DMS79 treated with DMSO at 0.1 percent for 48 hours (cell line): ENCODE data around the gene SDK1.
A peak's percentile ranks its signal among the peaks of the same experiment; 100 is the strongest.

ENCODE experiments used
- DNase-seq: peaks from one replicate; lab custom pipeline; 2025; lab: John Stamatoyannopoulos, UW

SDK1 gene

DNA sequence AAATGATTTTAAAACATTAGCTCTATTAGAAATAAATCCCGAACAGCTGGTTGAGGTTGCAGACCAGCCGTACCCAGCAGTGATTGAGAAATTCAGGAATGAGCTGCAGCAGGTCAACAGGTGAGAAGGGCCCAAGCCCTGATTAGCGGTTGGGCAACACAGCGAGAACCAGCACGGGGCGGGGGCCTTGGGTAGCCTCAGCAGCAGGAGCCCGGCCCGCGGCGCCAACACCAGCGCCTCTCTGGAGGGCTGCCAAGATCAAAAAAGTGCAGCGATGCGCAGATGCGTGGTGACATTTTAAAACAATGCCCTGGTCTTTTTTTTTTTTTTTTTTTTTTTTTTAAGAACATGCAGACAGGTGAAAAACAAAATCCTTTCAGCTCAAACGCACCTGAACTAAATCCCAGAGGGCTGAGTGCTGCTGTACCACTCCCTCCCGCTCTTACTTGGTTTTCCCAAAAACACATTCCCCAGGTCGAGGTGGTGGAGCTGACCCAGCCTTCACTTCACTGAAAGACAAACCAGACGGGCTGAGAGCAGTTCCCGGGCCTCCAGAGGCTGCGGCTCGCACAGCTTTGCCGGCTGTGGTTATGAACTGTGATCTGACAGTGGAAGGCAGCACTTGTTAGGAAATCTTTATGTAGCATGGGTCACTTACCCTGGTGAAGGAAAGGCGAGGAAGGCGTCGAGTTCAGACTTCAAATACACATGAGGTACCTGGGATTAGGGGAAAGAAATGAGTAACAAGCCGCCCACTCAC lies 579.4 kb downstream of the SDK1 start:
- peak; percentile 89 for DNase-seq

DNA sequence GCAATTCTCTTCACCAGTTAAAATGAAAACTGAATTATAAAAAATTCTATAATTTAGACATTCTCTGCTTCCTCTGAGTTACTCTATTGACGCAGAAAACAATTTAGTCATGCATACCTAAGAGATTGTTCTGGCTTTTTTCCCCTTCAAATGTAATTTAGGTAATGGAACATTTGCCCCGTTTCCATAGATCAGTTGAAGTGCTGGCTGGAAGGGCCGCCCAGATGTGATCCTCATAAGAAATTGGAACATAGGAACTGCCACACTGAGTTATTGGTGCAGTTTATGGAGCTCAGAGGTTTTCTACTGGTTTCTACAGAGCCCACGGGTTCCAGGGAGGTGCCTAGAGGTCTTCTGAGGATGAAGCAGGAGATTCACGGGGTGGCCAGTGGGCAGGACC lies 581.7 kb downstream of the SDK1 start:
- no peak for DNase-seq

DNA sequence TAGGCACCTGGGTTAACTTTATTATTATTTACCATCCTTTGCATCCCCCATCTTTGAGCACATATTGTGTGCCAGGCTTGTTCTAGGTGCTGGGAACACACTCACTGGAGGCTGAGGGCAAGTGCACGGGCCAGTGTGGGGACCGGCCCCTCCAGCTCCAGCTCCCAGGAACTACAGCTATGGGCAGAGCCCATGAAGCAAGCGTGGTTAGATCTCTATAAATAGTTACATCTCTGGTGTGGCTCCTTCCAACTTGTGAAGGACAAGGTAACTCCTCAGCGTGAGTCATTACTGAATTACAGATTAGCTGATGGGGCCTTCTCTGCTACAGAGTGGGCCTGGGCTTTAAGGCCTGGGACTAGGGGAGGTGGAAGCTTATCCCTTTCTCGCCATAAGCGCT lies 583.5 kb downstream of the SDK1 start:
- no peak for DNase-seq

DNA sequence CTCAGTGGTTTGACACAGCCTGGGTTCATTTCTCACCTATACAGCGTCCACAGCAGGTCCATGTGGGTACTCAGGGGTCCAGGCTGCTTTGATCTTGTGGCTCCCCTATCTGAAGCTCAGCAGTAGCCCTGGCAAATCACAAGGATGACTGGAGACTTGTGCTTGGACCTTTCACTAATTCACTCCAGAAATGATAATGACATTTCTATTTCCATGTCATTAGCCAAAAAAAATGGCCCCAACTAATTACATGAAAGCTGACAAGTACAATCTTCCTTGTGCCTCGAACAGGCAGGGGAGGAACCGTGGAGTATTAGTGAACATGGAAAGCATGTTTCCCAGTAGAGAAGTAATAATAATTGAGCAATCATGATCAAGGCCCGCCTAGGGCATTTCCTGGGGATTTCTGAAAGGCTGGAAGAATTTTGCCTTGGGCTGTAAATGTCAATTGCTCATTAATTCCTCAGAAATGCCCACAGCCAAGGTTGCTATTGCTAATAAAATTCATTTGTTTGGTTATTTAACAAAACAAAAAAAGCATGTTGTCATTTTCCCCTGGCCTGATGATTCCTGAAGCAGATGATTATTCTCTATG lies 586.1 kb downstream of the SDK1 start:
- no peak for DNase-seq

DNA sequence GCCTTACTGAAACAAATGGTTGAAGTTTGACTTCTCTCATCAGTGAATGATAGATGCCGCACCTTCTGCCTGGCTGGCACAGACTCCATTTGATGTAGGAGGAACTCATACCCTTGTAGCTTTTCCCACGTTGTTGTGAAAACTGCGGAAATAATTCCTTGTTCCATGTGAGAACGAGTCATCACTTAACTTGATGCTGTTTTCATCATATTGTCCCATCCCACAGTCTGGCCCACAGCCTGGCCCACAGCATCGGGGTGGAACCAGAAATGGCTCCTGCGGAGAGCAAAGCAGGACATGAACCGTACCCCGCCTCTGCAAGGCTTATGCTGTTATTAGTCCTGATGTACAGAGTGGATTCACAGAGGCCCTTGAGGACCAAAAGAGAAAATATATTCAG lies 587.0 kb downstream of the SDK1 start:
- DNase-seq: no peak

DNA sequence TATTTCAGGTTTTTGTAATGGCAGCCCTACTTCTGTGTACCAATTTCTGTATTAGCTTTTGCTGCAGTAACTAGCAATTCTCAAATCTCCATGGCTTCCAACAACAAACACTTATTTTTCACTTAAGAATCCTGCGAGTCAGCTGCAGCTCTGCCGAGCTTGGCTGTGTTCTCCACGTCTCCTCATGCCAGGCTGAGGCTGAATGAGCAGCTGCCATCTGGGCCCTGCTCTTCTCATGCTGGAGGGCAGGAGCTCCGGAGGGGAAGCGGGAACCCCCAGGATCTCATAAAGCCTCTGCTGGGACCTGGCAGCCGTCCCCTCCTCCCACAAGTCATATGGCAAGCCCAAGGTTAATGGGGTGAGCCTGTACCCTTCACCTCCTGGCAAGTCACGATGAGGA lies 591.1 kb downstream of the SDK1 start:
- DNase-seq: peak; percentile 71

DNA sequence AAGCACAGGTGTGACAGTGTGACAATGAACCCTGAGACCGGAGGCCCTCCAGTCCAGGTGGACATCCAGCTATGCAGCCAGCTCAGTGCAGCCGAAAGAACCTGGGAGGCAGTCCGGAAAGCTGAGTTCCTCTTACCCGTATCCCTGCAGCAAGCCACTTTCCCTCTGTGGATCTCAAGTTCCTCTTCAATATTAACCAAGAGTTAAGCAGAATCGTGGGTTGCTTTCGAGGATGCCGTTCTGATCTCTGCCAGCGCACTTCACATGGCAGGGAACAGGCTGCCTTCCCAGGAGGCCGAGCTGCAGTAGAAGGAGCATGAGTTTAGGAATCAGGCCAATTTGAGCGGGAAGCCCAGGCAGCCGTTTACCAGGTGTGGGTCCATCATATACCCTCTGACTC lies 591.6 kb downstream of the SDK1 start:
- peak; percentile 82 for DNase-seq

DNA sequence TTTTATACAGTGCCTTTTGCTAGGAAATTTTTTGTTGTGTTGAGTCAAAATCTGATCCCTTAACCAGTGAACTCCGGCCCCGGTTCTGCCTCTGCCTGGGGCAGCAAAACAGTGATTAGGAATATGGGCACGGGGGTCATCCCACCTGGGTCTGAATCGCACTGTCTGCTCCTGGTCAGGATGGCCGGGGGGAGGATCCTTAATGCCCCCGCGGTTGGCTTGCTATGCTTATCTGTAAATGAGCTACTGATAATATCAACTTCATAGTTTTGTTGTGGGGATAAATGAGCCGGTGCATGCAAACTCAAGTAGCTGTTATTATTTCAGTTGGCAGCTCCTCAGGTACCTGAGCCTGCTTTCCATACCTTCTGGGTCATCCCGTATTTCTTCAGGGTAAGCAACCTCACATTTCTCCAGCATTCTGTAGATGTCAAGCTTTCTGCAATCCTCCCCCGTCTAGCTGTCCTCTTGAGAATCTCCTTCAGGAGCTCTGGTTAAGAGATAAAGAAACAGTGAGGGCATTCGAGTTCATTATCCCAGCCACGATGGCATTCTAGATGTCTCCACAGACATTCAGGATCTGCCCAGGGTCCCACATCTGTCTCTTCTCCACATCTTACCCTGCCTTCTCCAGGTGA lies 592.2 kb downstream of the SDK1 start:
- peak; percentile 83 for DNase-seq

DNA sequence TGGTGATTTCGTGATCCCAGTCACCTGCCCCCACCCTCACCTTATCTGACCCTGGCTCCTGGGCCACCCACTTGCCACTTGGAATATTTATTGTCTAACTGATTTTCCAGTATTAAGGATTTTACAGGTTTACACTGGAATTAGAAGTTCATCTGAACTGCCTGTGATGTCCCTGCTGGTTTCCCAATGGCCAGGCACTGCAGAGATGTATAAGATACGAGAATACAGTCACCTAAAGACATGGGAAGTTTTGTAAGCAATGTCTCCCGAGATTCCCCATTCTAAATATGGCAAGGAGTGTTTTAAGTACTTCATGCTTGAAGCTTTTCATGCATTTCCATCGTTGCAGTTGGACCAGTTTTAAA lies 592.7 kb downstream of the SDK1 start:
- DNase-seq: no peak

DNA sequence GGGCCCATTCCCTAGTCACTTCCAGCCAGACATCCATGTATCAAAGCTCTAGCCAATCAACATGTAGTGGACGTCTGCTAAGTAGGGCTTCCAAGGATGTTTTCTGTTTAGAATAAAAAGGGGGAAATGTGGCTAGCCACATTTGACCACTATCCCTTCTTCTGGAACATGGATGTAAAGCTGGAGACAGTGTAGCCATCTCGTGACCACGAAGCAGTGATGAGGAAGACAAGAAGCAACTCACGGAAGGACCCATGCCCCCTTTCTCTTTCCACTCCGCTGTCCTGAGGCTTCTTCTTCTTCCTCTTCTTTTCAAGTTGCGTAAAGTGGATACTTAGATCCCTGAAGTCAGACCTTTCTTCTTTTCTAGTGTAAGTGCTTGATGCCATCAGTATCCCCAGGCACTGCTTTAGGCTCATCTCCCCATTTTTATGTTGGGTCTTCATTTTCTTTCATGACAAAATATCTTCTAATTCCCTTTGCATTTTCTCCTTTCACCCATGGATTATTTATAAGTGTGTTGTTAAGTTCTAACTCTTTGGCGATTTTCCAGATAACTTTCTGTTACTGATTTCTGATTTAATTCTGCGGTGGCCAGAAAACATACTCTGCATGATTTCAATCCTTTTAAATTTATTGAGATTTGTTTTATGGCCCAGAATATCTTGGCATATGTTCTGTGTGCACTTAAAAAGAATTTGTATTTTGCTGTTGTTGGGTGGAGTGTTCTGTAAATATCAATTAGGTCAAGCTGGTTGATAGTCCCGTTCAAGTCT lies 594.5 kb downstream of the SDK1 start:
- peak; percentile 59 for DNase-seq

DNA sequence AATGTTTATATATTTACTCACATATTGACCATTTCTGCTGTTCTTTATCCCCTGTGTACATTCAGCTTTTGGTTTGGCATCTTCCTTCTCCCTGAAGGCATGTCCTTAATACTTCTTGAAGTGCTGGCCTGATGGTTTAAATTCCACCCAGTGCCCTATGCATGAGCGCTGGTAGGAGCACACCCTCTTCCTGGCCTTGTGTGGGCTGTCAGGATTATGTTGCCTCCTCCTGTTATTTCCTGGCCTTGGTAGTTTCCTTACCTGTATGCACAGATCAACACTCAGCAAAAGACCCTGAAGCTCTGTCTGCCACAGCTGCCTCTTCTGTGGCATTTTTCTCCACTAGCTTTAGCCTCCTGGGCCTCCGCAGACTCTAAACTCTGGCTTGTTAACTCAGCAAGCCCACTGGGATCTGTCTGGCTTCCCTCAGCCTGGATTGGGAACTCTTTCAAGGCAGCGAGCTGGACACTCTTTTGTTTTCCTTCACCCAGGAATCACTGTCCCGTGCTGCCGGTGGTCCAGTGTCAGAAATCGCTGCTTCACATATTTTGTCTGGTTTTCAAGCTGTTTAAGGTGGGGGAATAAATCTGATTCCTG lies 595.2 kb downstream of the SDK1 start:
- DNase-seq: peak; percentile 59

DNA sequence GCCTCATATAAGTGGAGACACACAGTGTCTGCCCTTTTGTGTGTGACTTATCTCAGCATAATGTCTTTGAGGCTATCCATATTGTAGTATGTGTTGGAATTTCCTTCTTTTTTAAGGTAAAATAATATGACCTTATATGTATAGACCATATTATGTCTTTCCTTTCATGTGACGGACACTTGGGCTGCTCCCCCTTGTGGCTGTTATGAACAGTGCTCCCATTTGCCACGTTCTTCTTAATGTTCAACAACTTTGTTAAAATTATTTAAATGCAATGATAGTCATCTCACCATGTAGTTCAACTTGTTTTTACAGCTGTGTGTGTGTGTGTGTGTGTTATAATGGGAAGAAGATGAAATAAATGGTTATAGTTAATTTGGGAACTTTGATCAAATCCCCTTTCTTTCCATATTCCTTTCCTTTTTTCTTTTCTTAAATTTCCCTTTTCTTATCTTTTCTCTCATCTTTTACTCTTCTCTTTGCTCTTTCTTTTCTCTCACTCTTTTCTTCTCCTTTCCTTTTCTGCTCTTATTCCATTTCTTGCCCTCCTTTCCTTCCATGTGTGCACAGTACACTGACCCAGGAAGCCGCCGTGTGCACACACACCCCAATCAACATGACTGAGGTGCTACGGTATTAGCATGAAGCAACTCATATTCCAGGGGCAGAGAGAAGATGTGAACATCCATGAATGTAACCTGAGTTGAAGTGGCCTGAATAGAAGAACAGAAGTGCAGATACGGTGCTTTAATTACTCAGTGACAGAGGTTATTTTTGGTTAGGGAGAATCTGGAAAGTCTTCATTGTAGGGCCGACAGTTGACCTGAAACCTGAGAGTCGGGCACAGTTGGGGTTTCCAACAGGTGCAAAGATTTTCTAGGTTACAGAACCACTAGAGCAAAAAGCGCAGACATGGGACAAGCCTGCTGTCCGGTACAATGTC lies 596.6 kb downstream of the SDK1 start:
- DNase-seq: no peak

DNA sequence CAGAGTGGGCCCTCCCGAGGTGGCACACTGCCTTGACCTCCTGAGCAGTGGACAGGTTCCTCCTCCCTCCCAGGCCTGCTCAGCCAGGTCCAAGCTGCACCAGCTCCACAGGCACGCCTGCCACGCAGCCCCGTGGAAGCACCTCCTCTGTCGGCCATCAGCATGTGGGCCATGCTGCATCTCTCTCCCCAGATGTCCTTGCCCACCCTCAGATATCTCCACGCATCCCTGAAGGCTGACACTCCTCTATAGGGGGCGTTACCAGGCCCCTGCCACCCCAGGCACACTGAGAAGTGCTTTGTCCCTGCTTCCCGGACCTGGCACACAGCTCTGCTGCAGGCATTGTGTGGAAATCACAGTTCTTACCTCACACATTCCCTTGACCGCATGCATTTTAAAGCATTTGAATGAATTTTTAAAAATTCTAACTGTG lies 598.5 kb downstream of the SDK1 start:
- DNase-seq: no peak

DNA sequence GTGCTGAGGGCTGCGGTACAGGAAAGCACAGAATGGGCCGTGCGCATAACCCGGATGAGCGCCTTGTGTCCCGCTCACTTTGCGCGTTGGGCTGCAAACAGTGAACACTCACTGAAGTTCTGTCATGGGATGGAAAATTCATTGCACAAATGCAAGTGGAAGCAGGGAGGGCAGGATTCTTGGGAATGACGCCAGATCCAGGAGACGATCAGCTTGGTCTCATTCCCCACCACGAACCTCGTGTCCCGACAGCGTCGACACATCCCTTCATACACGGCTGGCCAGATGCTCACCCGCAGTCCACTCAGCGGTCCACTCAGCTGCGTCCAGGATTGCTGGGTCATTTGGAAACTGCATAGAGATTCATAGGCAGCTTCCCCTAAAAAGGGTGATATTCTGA lies 607.1 kb downstream of the SDK1 start:
- no peak for DNase-seq

DNA sequence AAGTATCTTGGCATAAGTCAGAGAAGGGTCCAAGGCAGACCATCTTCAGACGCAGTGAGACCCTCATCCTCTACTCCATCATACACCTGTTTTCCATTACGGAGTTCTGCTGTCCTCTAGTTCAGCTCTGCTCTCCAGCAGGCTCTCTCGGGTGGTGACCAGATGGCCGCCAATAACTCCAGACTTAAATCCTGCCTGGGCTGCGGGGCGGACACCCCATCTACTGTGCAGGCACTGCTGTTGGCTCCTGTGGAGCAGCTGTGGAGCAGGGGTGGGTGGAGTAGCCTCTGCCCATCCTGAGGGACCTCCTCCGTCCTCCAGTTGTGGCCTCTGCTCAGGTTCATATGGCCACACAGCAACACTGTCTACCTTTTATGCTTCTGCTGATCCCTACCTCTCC lies 608.1 kb downstream of the SDK1 start:
- no peak for DNase-seq

DNA sequence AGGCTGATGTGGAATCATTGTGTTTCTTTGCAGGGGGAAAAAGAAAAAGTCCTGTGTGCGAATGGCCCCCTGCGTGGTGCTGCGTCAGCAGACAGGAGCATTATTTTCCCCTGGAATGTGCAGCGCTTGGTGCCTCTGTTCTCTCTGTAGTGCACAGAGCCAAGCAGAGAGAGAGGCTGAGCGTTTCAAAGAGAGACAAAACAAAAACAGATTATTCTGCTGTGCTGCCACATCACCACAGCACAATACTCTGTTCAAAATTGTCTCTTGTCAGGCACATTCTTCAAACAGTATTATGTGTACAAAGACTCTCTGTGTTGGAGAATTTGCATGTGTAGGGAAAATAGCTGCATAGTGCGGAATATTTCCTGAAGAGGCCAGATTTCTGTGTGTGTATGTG lies 609.0 kb downstream of the SDK1 start:
- DNase-seq: no peak

DNA sequence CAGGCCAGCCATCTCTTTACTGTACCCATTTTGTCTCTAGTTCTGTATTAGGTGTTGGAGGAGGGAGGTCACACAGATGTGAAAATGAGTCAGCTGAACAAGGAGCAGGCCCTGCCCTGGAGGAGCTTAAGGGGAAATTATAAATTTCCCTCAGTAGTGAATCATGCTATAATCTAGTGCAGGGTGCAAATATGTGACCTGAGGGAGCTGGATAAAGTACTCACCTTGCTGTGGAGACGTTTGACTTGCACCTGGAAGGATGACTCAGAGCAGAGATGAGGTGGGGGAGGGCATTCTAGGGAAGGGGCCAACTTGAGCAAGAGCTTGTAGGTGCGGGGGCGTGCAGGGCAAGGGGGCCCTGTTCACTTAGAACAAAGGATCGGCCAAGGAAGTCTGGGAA lies 610.6 kb downstream of the SDK1 start:
- DNase-seq: peak; percentile 14

DNA sequence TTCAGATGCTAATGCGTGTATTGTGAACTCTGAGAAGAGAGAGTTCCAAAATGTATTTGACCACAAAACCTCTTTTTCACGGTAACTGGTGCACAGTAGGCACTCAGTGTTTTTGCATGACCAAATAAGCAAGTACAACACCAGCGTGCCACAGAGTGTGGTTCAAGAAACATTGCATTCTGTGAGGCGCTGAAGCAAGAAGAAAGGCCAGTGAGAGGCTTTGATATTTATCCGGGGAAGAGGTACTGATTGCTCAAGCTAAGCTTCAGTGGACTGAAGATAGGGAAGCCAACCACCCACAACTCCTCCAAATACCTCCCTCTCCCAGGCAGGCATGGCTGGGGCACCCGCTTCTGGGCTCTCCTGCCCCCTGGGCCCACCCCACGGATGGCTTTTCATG lies 611.2 kb downstream of the SDK1 start:
- DNase-seq: peak; percentile 29

DNA sequence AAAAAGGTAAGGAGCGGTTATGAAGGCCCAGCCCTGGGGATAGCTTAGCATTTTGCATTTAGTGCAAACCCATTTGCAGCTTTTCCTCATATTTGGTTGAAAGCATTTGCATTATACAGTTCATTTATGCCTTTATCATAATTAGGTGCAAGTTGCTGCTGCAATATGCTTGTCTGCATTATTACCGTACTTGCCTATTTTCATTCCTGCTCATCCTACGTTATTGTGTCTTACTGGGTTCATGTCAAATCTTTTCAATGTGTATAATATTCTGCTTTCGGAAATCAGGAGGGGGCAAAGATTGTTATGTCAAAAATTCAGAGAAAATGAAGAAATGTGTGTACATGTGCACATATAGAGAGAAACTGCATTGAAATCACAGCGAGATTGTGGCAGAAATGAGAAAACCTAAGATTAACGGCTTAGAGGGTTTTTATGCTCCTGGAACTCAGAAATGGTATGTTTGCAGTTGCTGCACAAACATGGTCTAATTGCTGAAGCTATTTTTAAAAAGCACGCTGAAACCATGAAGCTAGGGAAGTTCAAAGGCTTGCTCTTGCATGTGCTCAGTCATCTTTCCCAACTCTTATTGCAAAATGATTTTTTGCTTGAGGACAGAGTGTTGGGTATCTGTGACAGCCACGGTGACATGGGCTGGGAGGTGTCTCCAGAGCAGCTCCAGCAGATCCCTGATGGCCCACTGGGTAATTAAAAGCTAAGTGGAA lies 613.2 kb downstream of the SDK1 start:
- no peak for DNase-seq

DNA sequence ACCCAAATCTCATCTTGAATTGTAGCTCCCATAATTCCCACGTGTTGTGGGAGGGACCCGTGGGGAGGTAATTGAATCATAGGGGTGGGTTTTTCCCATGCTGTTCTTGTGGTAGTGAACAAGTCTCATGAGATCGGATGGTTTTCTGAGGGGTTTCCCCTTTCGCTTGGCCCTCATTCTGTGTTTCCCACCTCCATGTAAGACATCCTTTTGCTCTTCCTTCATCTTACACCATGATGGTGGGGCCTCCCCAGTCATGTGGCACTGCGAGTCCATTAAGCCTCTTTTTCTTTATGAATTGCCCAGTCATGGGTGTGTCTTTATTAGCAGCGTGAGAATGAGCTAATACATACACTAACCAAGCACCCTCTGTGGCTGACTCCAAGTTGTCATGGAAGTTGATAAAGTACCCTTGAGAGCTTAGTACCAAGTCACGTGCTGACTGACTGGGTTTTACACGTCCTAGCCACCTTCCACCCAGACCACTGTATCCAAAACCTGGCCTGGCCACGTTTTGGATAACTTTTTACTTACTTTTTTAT lies 614.4 kb downstream of the SDK1 start:
- DNase-seq: no peak
